HG03039 (cell line): ENCODE data around the gene SMAD4.
"Not testable (repeated sequence)": the region's sequence is repeated elsewhere in the genome, so short reads cannot be mapped to it uniquely, and the experiment has no call there.

Experiments
- ATAC-seq: cut with Tn5 transposase; IDR thresholded peaks from one replicate; pipeline ENCODE4 v1.9.1; 2021; ENCODE audit warnings: mild to moderate bottlenecking, moderate library complexity; ENCODE audit not compliant: unreplicated experiment

Gene SMAD4

GRCh38 chr18:51107598-51108305 lies 77.7 kb downstream of the SMAD4 start:
- no peak for ATAC-seq

- no peak for ATAC-seq
These were observed 78.3 kb downstream of the SMAD4 start for GRCh38 chr18:51108330-51108729.

- peak; percentile 69 for ATAC-seq
These were observed 80.2 kb downstream of the SMAD4 start for GRCh38 chr18:51110073-51110797.

GRCh38 chr18:51111633-51112355 lies 81.8 kb downstream of the SMAD4 start:
- not testable (repeated sequence) for ATAC-seq

- not testable (repeated sequence) for ATAC-seq
These were observed 87.0 kb downstream of the SMAD4 start for GRCh38 chr18:51116996-51117395.

- ATAC-seq: not testable (repeated sequence)
These were observed 89.5 kb downstream of the SMAD4 start for GRCh38 chr18:51119561-51119960.

- not testable (repeated sequence) for ATAC-seq
These were observed 90.0 kb downstream of the SMAD4 start for GRCh38 chr18:51119976-51120375.

GRCh38 chr18:51120809-51121596 lies 91.0 kb downstream of the SMAD4 start:
- no peak for ATAC-seq

- ATAC-seq: no peak
These were observed 91.5 kb downstream of the SMAD4 start for GRCh38 chr18:51121597-51121857.

- ATAC-seq: no peak
These were observed 92.4 kb downstream of the SMAD4 start for GRCh38 chr18:51122266-51123045.

GRCh38 chr18:51123046-51123395 lies 93.0 kb downstream of the SMAD4 start:
- no peak for ATAC-seq

- ATAC-seq: no peak
These were observed 93.5 kb downstream of the SMAD4 start for GRCh38 chr18:51123481-51123880.

- no peak for ATAC-seq
These were observed 94.0 kb downstream of the SMAD4 start for GRCh38 chr18:51123936-51124486.

- ATAC-seq: no peak
These were observed 96.0 kb downstream of the SMAD4 start for GRCh38 chr18:51125976-51126375.

- ATAC-seq: no peak
These were observed 97.7 kb downstream of the SMAD4 start for GRCh38 chr18:51127664-51128063.

GRCh38 chr18:51128533-51128932 lies 98.5 kb downstream of the SMAD4 start:
- ATAC-seq: no peak

GRCh38 chr18:51132256-51132935 lies 102.4 kb downstream of the SMAD4 start:
- no peak for ATAC-seq

- no peak for ATAC-seq
These were observed 103.7 kb downstream of the SMAD4 start for GRCh38 chr18:51133580-51134160.
